Osteoblast (primary cell): ENCODE results near the gene HOTAIR. TPM values are rescaled to one million over a fixed set of nuclear protein-coding genes. Genes with fewer than 3 reads are reported as not detected.

Source experiments
- DNase-seq: peaks from one replicate; pipeline ENCODE4 v3.0.0; 2011; ENCODE audit warnings: low spot score, mixed read lengths; ENCODE audit not compliant: insufficient read length; ENCODE audit errors: missing footprints
- H2AFZ ChIP-seq: 2 replicates; pipeline ENCODE4 v1.6.0; 2011; ENCODE audit warnings: mild to moderate bottlenecking, low read length
- H3K27ac ChIP-seq: 2 replicates; pipeline ENCODE4 v1.5.1; 2011; ENCODE audit warnings: mild to moderate bottlenecking, low read depth, low read length, moderate library complexity
- H3K27me3 ChIP-seq: 2 replicates; pipeline ENCODE4 v1.6.0; 2012; ENCODE audit warnings: mild to moderate bottlenecking, control low read depth, inconsistent platforms, low read length, moderate library complexity; ENCODE audit not compliant: insufficient read depth
- H3K36me3 ChIP-seq: 2 replicates; pipeline ENCODE4 v1.5.1; 2011; ENCODE audit warnings: mild to moderate bottlenecking, low read length, control low read depth, moderate library complexity; ENCODE audit not compliant: insufficient read depth
- H3K4me1 ChIP-seq: 2 replicates; pipeline ENCODE4 v1.5.1; 2011; ENCODE audit warnings: mild to moderate bottlenecking, low read length, control low read depth, moderate library complexity; ENCODE audit not compliant: insufficient read depth
- H3K4me2 ChIP-seq: 2 replicates; pipeline ENCODE4 v1.6.0; 2011; ENCODE audit warnings: mild to moderate bottlenecking, low read length; ENCODE audit not compliant: insufficient read depth
- H3K4me3 ChIP-seq: fragments of 200-600 bp; sonication (generic); 3 replicates; pipeline ENCODE4 v1.5.1; 2012; ENCODE audit warnings: mild to moderate bottlenecking, low read length, inconsistent platforms; ENCODE audit not compliant: insufficient read depth
- H3K79me2 ChIP-seq: 2 replicates; pipeline ENCODE4 v1.6.0; 2012; ENCODE audit warnings: mild to moderate bottlenecking, low read length, control low read depth, inconsistent platforms; ENCODE audit not compliant: insufficient read depth
- H3K9me3 ChIP-seq: 2 replicates; pipeline ENCODE4 v1.5.1; 2011; ENCODE audit warnings: low read depth, low read length, control low read depth
- H4K20me1 ChIP-seq: 2 replicates; pipeline ENCODE4 v1.6.0; 2012; ENCODE audit warnings: mild to moderate bottlenecking, low read length, control low read depth; ENCODE audit not compliant: insufficient read depth
- total RNA-seq: library from RNA; depleted of rRNA; stranded (reverse); fragments of >200 nt; gene quantifications from 2 replicates; pipeline ENCODE4 v1.2.3, GENCODE V29; 2012
- TF ChIP-seq, protein P1 (sequence below): IDR thresholded peaks from 2 replicates; pipeline ENCODE4 v1.5.1; 2011; ENCODE audit warnings: mild to moderate bottlenecking, low read depth, low read length, moderate library complexity; ENCODE audit errors: extremely low read depth

Gene HOTAIR
- total RNA-seq, 1 donor, result 0.72 TPM

DNA sequence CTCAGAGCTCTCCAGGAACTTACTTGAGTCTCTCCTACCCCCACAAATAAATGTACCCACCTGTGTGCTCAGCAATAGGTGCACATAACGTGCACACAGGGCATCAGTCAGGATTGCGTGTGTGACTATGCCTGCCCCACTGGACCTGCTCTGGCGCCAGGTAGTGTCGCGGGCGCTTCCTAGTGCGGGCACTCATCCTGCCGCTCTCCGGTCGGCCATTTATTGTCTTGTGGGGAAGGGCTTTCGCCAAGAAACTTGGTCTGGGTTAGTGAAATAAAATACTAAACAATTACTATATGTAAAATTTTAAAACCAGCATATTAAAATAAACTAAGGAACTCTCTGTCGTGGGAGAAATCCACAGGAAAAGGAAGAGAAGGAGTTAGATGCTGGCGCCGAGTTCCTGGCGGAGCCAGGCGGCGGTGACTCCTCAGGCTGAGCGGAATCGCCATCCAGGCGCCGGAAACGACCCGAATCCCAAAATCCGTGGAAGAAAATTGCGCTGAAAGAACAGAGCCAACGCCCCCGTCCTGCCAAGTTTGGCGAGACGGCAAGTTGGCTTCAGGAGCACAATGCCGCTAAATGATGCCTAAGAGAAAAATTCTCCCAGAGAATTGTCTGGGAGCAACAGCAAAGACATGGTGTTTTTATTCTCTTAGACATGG, 44.0 kb downstream of the HOTAIR start:
- no peak for DNase-seq
- Histone ChIP-seq H4K20me1 (peaks cover 4% of the 10 kb centered on the region), H3K36me3 (no peaks in the 10 kb centered on the region), H3K4me2 (no peak overlapping the region), H3K4me3 (no peak overlapping the region), H3K79me2 (no peaks in the 10 kb centered on the region), H3K9me3 (no peaks in the 10 kb centered on the region), H3K4me1 (no peaks in the 10 kb centered on the region), H2AFZ (no peak overlapping the region), H3K27me3 (peaks cover 100% of the 10 kb centered on the region), H3K27ac (no peak overlapping the region)
- TF ChIP-seq, protein P1, sequence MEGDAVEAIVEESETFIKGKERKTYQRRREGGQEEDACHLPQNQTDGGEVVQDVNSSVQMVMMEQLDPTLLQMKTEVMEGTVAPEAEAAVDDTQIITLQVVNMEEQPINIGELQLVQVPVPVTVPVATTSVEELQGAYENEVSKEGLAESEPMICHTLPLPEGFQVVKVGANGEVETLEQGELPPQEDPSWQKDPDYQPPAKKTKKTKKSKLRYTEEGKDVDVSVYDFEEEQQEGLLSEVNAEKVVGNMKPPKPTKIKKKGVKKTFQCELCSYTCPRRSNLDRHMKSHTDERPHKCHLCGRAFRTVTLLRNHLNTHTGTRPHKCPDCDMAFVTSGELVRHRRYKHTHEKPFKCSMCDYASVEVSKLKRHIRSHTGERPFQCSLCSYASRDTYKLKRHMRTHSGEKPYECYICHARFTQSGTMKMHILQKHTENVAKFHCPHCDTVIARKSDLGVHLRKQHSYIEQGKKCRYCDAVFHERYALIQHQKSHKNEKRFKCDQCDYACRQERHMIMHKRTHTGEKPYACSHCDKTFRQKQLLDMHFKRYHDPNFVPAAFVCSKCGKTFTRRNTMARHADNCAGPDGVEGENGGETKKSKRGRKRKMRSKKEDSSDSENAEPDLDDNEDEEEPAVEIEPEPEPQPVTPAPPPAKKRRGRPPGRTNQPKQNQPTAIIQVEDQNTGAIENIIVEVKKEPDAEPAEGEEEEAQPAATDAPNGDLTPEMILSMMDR, result no peak

DNA sequence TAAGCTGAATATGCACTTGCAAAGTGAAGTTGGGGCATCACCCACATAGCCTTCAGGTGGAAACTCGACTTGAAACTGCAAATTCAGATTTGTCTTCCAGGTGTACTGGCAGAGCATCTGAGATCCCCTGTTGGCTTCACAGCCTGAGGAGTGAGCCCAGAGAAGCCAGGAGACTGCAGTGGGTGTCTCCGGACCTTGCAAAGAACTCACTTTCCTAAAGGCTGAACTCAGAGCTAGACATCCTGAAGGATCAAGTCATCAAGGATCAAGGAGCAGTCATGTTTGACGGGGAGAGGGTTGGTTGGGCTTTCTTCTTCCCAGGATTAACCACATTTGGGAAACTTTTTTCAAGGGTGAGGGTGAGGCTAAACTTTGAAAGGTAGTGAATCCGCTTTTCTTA, 45.2 kb downstream of the HOTAIR start:
- TF ChIP-seq, protein P1, result no peak
- H3K4me2 ChIP-seq, result no peak overlapping the region
- DNase-seq, result no peak
- no peak overlapping the region for H3K4me3 ChIP-seq
- H2AFZ ChIP-seq, result no peak overlapping the region
- H3K36me3 ChIP-seq, result no peaks in the 10 kb centered on the region
- peaks cover 4% of the 10 kb centered on the region for H4K20me1 ChIP-seq
- no peaks in the 10 kb centered on the region for H3K79me2 ChIP-seq
- no peaks in the 10 kb centered on the region for H3K9me3 ChIP-seq
- H3K27me3 ChIP-seq, result peaks cover 100% of the 10 kb centered on the region
- H3K27ac ChIP-seq, result no peak overlapping the region
- H3K4me1 ChIP-seq, result no peaks in the 10 kb centered on the region

DNA sequence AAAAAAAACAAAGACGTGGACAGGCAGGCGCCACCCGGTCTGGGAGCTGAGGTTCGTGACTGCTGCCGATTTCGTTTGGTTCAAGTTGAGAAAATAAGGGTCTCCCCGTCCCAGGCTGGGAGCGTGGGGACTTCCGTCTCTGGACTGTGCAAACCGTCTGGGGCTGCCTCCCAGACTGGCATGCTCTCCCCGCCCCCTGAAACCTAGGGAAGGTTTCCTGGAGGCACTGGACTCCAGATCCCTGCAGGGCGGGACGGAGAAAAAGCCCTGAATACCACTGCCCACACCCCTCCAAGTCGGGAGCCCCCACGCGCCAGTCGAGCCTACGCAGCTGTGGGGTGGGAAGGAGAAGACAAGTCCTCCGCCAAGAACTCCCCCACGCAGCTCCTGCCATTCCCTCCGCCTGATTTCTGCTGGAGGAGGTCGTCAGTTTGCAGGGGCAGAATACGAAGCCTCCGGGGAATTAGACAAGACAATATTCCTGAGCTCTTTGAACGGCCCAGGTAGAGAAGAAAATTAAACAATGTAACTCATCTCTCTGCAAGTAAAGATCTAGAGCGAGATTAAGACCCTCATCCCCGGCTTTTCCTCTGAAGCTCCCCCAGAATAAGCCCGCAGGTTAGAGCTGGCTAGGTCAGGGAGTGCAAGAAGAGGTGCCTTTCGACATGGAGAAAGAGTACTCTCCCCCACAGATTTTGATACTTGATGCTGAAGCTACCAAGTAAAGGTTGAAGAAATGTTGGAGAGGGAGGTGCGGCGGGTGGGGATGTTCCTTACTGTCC, 46.5 kb downstream of the HOTAIR start:
- Histone ChIP-seq H3K4me3 (no peak overlapping the region), H3K4me1 (no peaks in the 10 kb centered on the region), H3K4me2 (no peak overlapping the region), H3K27me3 (peaks cover 100% of the 10 kb centered on the region), H3K79me2 (no peaks in the 10 kb centered on the region), H3K36me3 (no peaks in the 10 kb centered on the region), H4K20me1 (no peaks in the 10 kb centered on the region), H2AFZ (no peak overlapping the region), H3K9me3 (no peaks in the 10 kb centered on the region), H3K27ac (no peak overlapping the region)
- no peak for DNase-seq
- TF ChIP-seq, protein P1, result no peak

DNA sequence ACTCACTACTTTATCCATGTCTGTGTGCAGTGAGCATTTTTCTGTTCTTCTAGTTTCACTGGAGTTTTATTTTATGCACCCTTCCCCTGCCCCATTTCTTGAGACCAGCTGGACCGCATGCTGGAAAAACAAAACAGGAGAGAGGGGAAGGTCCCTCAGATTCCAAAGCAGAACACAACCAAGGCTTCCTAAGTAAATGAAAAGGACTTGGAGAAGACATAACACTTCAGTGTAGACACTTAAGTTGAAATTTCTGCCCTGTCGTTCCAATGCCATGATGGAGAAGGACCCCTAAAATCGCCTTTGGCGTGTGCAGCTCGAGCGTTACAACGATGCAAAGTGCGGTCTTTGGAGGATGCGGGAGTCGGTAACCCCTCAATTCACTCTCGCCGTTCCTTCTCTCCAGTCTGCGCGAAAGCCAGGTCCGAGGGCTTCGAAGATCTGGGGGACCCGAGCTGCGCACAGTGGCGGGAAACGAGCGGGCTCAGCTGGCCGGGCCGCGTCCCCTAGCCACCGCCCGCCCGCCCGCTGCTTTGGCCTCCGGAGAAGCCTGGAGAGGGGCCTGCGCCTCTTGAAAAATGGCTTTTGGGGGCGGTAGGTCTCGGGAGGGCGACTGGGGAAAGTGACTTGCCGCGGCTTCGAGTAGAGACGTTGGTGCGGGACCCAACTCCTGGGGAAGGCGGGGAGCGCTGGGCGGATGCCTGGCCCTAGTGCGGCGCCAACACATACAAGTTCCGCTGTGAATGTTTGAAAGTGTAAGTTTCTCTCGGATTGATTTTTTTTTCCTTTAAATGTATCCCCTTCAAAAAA, 47.3 kb downstream of the HOTAIR start:
- no peak overlapping the region for H2AFZ ChIP-seq
- H3K36me3 ChIP-seq, result no peaks in the 10 kb centered on the region
- H3K9me3 ChIP-seq, result no peaks in the 10 kb centered on the region
- TF ChIP-seq, protein P1, result no peak
- H3K79me2 ChIP-seq, result no peaks in the 10 kb centered on the region
- peaks cover 100% of the 10 kb centered on the region for H3K27me3 ChIP-seq
- DNase-seq, result no peak
- H3K27ac ChIP-seq, result no peak overlapping the region
- H3K4me1 ChIP-seq, result no peaks in the 10 kb centered on the region
- no peaks in the 10 kb centered on the region for H4K20me1 ChIP-seq
- no peak overlapping the region for H3K4me2 ChIP-seq
- H3K4me3 ChIP-seq, result no peak overlapping the region
